K562 (cell line): ENCODE data around the gene HMGA1. TPM values are rescaled to one million over a fixed set of nuclear protein-coding genes. Genes with fewer than 3 reads are reported as not detected.

ENCODE experiments used
- FOXA1 ChIP-seq: fragments of 450-650 bp; IDR thresholded peaks from 2 replicates; pipeline ENCODE4 v1.6.1; 2016; ENCODE audit warnings: mild to moderate bottlenecking, borderline replicate concordance
- ILF3 ChIP-seq: fragments of 450-650 bp; IDR thresholded peaks from 2 replicates; pipeline ENCODE4 v1.6.1; 2018; ENCODE audit warnings: antibody characterized with exemption, mild to moderate bottlenecking, moderate library complexity, borderline replicate concordance
- IRF2 ChIP-seq: sonication (generic); formaldehyde crosslinking; IDR thresholded peaks from 2 replicates; pipeline ENCODE4 v1.8.1; 2022; ENCODE audit warnings: mild to moderate bottlenecking, missing genetic modification reagents
- KAT2B ChIP-seq: IDR thresholded peaks from one replicate; pipeline ENCODE4 v1.6.1; 2012; ENCODE audit warnings: low read depth, mild to moderate bottlenecking, control low read depth, inconsistent platforms, low read length, moderate library complexity
- MYNN ChIP-seq, 2 experiments: sonication (generic); formaldehyde crosslinking in 1 of 2; IDR thresholded peaks; 2 replicates each; pipeline versions ENCODE4 v1.5.0 to v1.6.1; 2016 to 2020; ENCODE audit warnings: antibody characterized with exemption in 1 of 2, missing genetic modification reagents in 1 of 2
- REST ChIP-seq, 2 experiments: fragments of 450-650 bp; formaldehyde crosslinking in 1 of 2; IDR thresholded peaks; 2 replicates each; pipeline versions ENCODE4 v1.4.0 to v1.6.1; 2014 to 2020; ENCODE audit warnings: mild to moderate bottlenecking in 2 of 2, borderline replicate concordance in 1 of 2, low read depth in 1 of 2
- SMAD1 ChIP-seq: fragments of 150-350 bp; IDR thresholded peaks from 2 replicates; pipeline ENCODE4 v1.6.1; 2014; ENCODE audit warnings: low read length, low read depth; ENCODE audit not compliant: partially characterized antibody
- SRSF1 ChIP-seq: fragments of 200-400 bp; formaldehyde crosslinking; IDR thresholded peaks from 2 replicates; pipeline ENCODE4 v1.6.1; 2017; ENCODE audit warnings: mild to moderate bottlenecking, low read depth, low read length, moderate library complexity
- TSHZ1 ChIP-seq: fragments of 250-450 bp; sonication (Bioruptor Pico); IDR thresholded peaks from 2 replicates; pipeline ENCODE4 v1.4.0; 2020; ENCODE audit warnings: mild to moderate bottlenecking, moderate library complexity
- XRCC5 ChIP-seq: fragments of 200-400 bp; formaldehyde crosslinking; IDR thresholded peaks from 2 replicates; pipeline ENCODE4 v1.6.1; 2017; ENCODE audit warnings: low read depth, mild to moderate bottlenecking, low read length
- ZNF232 ChIP-seq: sonication (generic); formaldehyde crosslinking; IDR thresholded peaks from 2 replicates; pipeline ENCODE4 v1.8.0; 2022; ENCODE audit warnings: mild to moderate bottlenecking, missing genetic modification reagents
- ZNF57 ChIP-seq: fragments of 450-650 bp; formaldehyde crosslinking; IDR thresholded peaks from 2 replicates; pipeline ENCODE4 v1.4.0; 2020; ENCODE audit warnings: mild to moderate bottlenecking, moderate library complexity
- ZNF780A ChIP-seq: fragments of 250-450 bp; sonication (Bioruptor Pico); IDR thresholded peaks from 2 replicates; pipeline ENCODE4 v1.5.0; 2021; ENCODE audit warnings: mild to moderate bottlenecking
- ZZZ3 ChIP-seq: fragments of 450-650 bp; IDR thresholded peaks from 2 replicates; pipeline ENCODE4 v1.6.1; 2016; ENCODE audit warnings: antibody characterized with exemption, mild to moderate bottlenecking, moderate library complexity
- polyA plus RNA-seq, 8 experiments: library from polyadenylated mRNA; depleted of rRNA in 4 of 8; stranded (reverse) in 5 of 8; unstranded in 3 of 8; fragments of >200 nt; fragmentation: Nextera tagmentation in 2 of 8; fragmentation: Illumina TruSeq in 1 of 8; extraction: Ambion mirVana in 2 of 8; extraction: Trizol in 1 of 8; gene quantifications; 2 replicates each; pipeline versions ENCODE4 v1.2.1 to v1.2.3, GENCODE V29; 2011 to 2014; ENCODE audit warnings: inconsistent platforms in 1 of 8, missing spikeins in 1 of 8
- total RNA-seq, 7 experiments: library from RNA; depleted of rRNA in 6 of 7; stranded (reverse); fragments of >200 nt in 6 of 7; fragmentation: Illumina TruSeq in 2 of 7; extraction: Trizol in 2 of 7; gene quantifications; 2 replicates each; pipeline versions ENCODE4 v1.2.1 to v1.2.3, GENCODE V29; 2011 to 2021; ENCODE audit warnings: low replicate concordance in 1 of 7

The HMGA1 gene
- total and polyA plus RNA-seq, 9 of the 15 experiments (the other 6 are each of a cell fraction or from before 2014, with no cell fraction given) = 27.8 to 1,947 (median 594) TPM

GRCh38 chr6:34236443-34237315 lies at the start of gene HMGA1 (continued):
- TF ChIP-seq SRSF1 (peak; percentile 86; the same call in 1 of the 2 replicates), IRF2 (no peak), KAT2B (no peak), ZNF780A (CRISPR knock-in tag) (peak; percentile 72; the same call in 1 of the 2 replicates), XRCC5 (no peak), SMAD1 (peak; percentile 97), FOXA1 (no peak), TSHZ1 (CRISPR knock-in tag) (no peak), ILF3 (peak; percentile 46; the same call in 1 of the 2 replicates), ZZZ3 (no peak), ZNF57 (CRISPR knock-in tag) (no peak), ZNF232 (CRISPR knock-in tag) (0 out of 2 replicates have a peak, but pooled peaks have one; percentile 8), REST (IDR thresholded peaks at IDR 0.05; ENCODE audit: borderline replicate concordance) (0 out of 2 replicates have a peak, but pooled peaks have one; percentile 7), REST (CRISPR knock-in tag; IDR thresholded peaks at IDR 0.05; ENCODE audit: low read depth) (peak; percentile 65; the same call in 1 of the 2 replicates), MYNN (IDR thresholded peaks at IDR 0.05) (peak; percentile 74; the same call in 1 of the 2 replicates), MYNN (CRISPR knock-in tag; IDR thresholded peaks at IDR 0.05) (no peak)
